Thyroid gland (tissue), 4 donors: ENCODE data around the gene SLC38A4. TPM values are rescaled to one million over a fixed set of nuclear protein-coding genes. Genes with fewer than 3 reads are reported as not detected.

Source experiments
- DNase-seq, 2 donors: peaks; one replicate each; pipeline ENCODE4 v3.0.0-alpha.2; 2019
- H3K27ac ChIP-seq, 3 donors: fragments of 200-600 bp; sonication (generic); 1 replicate in 2 of 3; 2 replicates in 1 of 3; pipeline ENCODE4 v1.5.1; 2016 to 2019; ENCODE audit warnings: mild to moderate bottlenecking in 1 of 3, moderate library complexity in 1 of 3
- H3K27me3 ChIP-seq: fragments of 200-600 bp; sonication (generic); one replicate; pipeline ENCODE4 v1.5.1; 2019
- H3K36me3 ChIP-seq, 2 donors: fragments of 200-600 bp; sonication (generic); one replicate each; pipeline ENCODE4 v1.5.1; 2016 to 2019
- H3K4me1 ChIP-seq, 2 donors: fragments of 200-600 bp; sonication (generic); one replicate each; pipeline ENCODE4 v1.5.1; 2017 to 2019
- H3K4me3 ChIP-seq, 3 donors: fragments of 200-600 bp; sonication (generic); replicated peaks in 1 of 3; 1 replicate in 2 of 3; 2 replicates in 1 of 3; pipeline ENCODE4 v1.5.1; 2016; ENCODE audit warnings: mild to moderate bottlenecking in 1 of 3
- H3K9me3 ChIP-seq: fragments of 200-600 bp; sonication (generic); one replicate; pipeline ENCODE4 v1.5.1; 2017
- CTCF ChIP-seq, 6 experiments: fragments of 200-600 bp in 3 of 6; fragments of 450-650 bp in 3 of 6; sonication (generic) in 3 of 6; IDR thresholded peaks; one replicate each; pipeline ENCODE4 v1.5.1; 2016 to 2019; ENCODE audit warnings: antibody characterized with exemption in 6 of 6, mild to moderate bottlenecking in 2 of 6, inconsistent platforms in 1 of 6, moderate library complexity in 1 of 6
- POLR2A ChIP-seq, 2 donors: fragments of 450-650 bp; IDR thresholded peaks; one replicate each; pipeline ENCODE4 v1.6.1; 2017; ENCODE audit warnings: antibody characterized with exemption in 2 of 2, mild to moderate bottlenecking in 2 of 2, moderate library complexity in 1 of 2
- WGBS, 2 donors: methylation state at CpG; one replicate each; pipeline ENCODE4 v1.1.5; 2017; 5-methylcytosine and 5-hydroxymethylcytosine counted together
- intact Hi-C: fragments of 100-400 bp; cut with DNase I; formaldehyde crosslinking; loops from one replicate; pipeline ENCODE4 v1.15.1; 2023
- total RNA-seq, 4 donors: library from RNA; depleted of rRNA; stranded (reverse); fragments of >200 nt; gene quantifications; one replicate each; pipeline ENCODE4 v1.2.3, GENCODE V29; 2016

Gene SLC38A4
- total RNA-seq, 4 donors from 2014 or later, result 0.11 to 1.8 (median 1.3) TPM

- Histone ChIP-seq H3K27ac (no peak overlapping the region), H3K4me1 (no peaks in the 10 kb centered on the region), H3K4me3 (no peak overlapping the region), H3K9me3 (no peaks in the 10 kb centered on the region), H3K36me3 (no peaks in the 10 kb centered on the region), H3K27me3 (no peaks in the 10 kb centered on the region)
- WGBS, 2 donors, result 74 to 83% methylated on average over 3 of the region's 3 CpGs
- intact Hi-C loops, result no loop called here
- DNase-seq, result no peak
- TF ChIP-seq CTCF (IDR thresholded peaks at IDR 0.05) (no peak), POLR2A (IDR thresholded peaks at IDR 0.05) (no peak)
These were observed 22.3 kb downstream of the SLC38A4 start for GRCh38 chr12:46803517-46803916.

DNA sequence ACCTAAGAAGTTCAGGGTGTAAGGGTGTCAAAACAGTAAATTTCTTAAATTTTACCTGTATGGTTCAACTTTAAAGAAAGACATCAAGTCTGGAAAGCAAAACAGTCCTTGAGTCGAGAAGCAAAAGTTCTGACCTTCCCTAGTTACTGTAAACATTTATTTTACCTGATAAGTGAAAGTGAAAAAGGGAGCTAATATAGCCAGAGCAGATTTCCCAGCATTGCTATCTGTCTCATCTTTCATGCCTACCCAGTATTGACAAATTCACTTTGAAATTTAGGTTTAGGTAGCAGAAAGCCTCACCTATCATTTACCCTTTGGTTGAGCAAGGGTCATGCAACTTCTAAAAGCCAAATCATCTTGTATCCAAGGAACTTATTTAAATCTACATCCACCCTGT, 24.5 kb downstream of the SLC38A4 start:
- WGBS, 2 donors, result 52 to 63% methylated on average over 1 of the region's 1 CpG
- Histone ChIP-seq H3K9me3 (no peaks in the 10 kb centered on the region), H3K27me3 (no peaks in the 10 kb centered on the region), H3K36me3 (no peaks in the 10 kb centered on the region), H3K4me1 (no peaks in the 10 kb centered on the region), H3K27ac (no peak overlapping the region), H3K4me3 (no peak overlapping the region)
- TF ChIP-seq CTCF (IDR thresholded peaks at IDR 0.05) (no peak), POLR2A (IDR thresholded peaks at IDR 0.05) (no peak)
- DNase-seq, result no peak
- intact Hi-C loops, result no loop called here

DNA sequence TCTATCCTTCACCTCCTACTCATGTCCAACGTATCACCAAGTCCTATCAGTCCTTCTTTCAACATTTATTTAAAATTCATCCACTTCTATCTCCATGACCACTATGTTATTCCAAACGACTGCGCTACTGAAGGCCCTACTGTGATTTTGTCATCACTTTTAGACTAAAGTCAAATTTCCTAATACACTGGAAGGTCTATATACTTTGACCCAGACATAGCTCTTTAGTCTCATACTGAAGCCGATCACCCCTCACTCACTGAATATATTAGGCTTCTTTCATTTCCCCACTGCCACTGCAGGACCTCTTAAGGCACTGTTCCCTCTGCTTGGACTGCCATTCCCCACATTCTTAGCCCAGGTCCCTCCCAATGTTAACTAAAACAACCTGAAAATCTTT, 25.6 kb downstream of the SLC38A4 start:
- H3K4me3 ChIP-seq, result no peak overlapping the region
- no peaks in the 10 kb centered on the region for H3K4me1 ChIP-seq
- H3K27ac ChIP-seq, result no peak overlapping the region
- 90 to 91% methylated on average over 4 of the region's 4 CpGs for WGBS, 2 donors
- no peaks in the 10 kb centered on the region for H3K36me3 ChIP-seq
- intact Hi-C loops, result no loop called here
- TF ChIP-seq CTCF (IDR thresholded peaks at IDR 0.05) (no peak), POLR2A (IDR thresholded peaks at IDR 0.05) (no peak)
- DNase-seq, result no peak
- no peaks in the 10 kb centered on the region for H3K9me3 ChIP-seq
- no peaks in the 10 kb centered on the region for H3K27me3 ChIP-seq

DNA sequence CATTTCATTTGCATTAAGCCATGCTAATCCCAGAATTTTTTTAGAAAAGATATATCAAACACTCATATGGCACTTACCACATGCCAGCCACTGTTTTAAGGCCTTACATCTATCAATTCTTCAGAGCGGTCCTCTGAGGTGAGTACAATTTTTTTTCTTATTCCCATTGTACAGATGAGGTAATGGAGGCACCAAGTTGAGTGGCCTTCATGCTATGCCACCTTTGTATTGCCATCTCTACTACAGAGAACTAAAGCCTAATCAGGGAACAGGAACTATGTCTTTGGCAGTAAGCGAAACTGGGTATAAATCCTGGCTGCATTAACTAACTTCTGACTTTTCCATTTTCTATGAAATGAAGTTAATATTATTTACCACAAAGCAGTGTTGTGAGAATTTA, 27.1 kb downstream of the SLC38A4 start:
- Histone ChIP-seq H3K9me3 (peaks cover 4% of the 10 kb centered on the region), H3K4me3 (no peak overlapping the region), H3K4me1 (no peaks in the 10 kb centered on the region), H3K27me3 (no peaks in the 10 kb centered on the region), H3K27ac (no peak overlapping the region), H3K36me3 (no peaks in the 10 kb centered on the region)
- 97 to 98% methylated on average over 2 of the region's 2 CpGs for WGBS, 2 donors
- intact Hi-C loops, result no loop called here
- TF ChIP-seq POLR2A (IDR thresholded peaks at IDR 0.05) (no peak), CTCF (IDR thresholded peaks at IDR 0.05) (no peak)
- DNase-seq, result no peak

DNA sequence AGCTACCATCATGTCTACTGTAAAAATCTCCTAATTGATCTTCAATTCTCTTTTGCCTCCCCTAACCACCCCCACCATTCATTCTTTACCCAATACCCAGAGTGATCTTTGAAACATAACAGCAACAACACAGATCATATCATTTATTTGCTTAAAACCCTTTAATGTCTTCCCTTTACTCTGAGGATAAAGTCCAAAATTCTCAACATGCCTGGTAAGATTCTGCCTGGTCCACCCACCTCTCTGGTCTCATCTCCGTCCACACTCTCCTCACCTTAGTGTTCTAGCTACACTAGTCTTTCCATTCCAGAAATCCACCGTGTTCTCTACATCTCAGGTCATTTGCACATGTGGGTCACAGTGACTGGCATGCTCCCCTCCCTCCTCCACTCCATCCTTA, 27.7 kb downstream of the SLC38A4 start:
- Histone ChIP-seq H3K4me1 (no peaks in the 10 kb centered on the region), H3K4me3 (no peak overlapping the region), H3K9me3 (peaks cover 4% of the 10 kb centered on the region), H3K36me3 (no peaks in the 10 kb centered on the region), H3K27ac (no peak overlapping the region), H3K27me3 (no peaks in the 10 kb centered on the region)
- WGBS, 2 donors, result 87 to 89% methylated on average over 2 of the region's 2 CpGs
- TF ChIP-seq CTCF (IDR thresholded peaks at IDR 0.05) (no peak), POLR2A (IDR thresholded peaks at IDR 0.05) (no peak)
- intact Hi-C loops, result no loop called here
- no peak for DNase-seq
